ENCODE results near the gene DNAH14. TPM values are rescaled to one million over a fixed set of nuclear protein-coding genes. Genes with fewer than 3 reads are reported as not detected.

DNAH14 gene
- total and polyA plus RNA-seq, 10 of the 15 experiments (the other 5 are each of a cell fraction or from before 2014, with no cell fraction given): 2.0 to 7.9 (median 4.8) TPM

DNA sequence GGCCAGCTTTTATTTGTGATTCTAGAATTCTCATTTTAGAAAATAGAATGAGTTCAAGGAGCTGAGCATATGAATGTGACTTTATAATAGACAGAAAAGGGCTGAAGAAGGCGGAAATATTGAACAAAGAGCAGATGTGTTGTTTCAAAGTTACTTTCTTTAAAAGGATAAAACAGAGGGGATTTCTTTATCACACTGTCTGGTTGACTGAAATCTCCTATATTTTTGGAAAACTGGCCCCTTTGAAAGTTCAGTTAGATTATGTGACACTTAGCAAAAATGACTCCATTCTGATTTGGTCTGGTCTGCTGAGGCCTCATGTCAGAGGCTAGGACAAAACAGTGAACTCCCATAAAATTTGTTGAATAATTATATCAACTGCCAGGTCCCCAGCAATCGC is 46.4 kb upstream of the DNAH14 start:
- H3K27ac ChIP-seq (ENCODE audit: control insufficient read depth, insufficient read depth): no peak overlapping the region
- H3K9ac ChIP-seq (ENCODE audit: control insufficient read depth, insufficient read depth, low read length): no peak overlapping the region
- no peak for ATAC-seq
- WGBS (ENCODE audit: insufficient coverage, insufficient replicate concordance, low lambda C conversion rate, missing lambda C conversion rate): 33% methylated on average over 2 of the region's 2 CpGs
- no peaks in the 10 kb centered on the region for H3K4me1 ChIP-seq (ENCODE audit: control insufficient read depth, insufficient read depth, low read length)
- no peaks in the 10 kb centered on the region for H3K27me3 ChIP-seq (replicated peaks in 1 of 2; ENCODE audit: control insufficient read depth in 2 of 2, insufficient read depth in 2 of 2, low read length in 1 of 2)
- intact Hi-C loops (cut with micrococcal nuclease; ENCODE audit: unreplicated experiment): no loop called here
- FAIRE-seq: no peak
- H3K9me3 ChIP-seq (replicated peaks; ENCODE audit: control insufficient read depth, insufficient read depth, low read length): no peaks in the 10 kb centered on the region; the same call in 2 of the 3 replicates
- no TSS peak for BruUV-seq (replicated peaks)
- no peaks in the 10 kb centered on the region for H3K79me2 ChIP-seq (ENCODE audit: control insufficient read depth, insufficient read depth, low read length)
- CTCF ChIA-PET: interaction anchor here (2.0 to 2.1 kb wide), 2 partner anchors 32 to 40 kb away, joined by 7 to 13 read pairs; no protein-coding TSS in a partner anchor
- RAD21 ChIA-PET (ENCODE audit: unreplicated experiment): interaction anchor here (0.7 to 3.5 kb wide), 2 partner anchors 31 to 39 kb away, joined by 3 to 17 read pairs; no protein-coding TSS in a partner anchor
- H3K36me3 ChIP-seq (ENCODE audit: control insufficient read depth in 2 of 2, insufficient read depth in 2 of 2, low read length in 1 of 2): no peaks in the 10 kb centered on the region
- POLR2A ChIA-PET: no interaction called here
- H2AFZ ChIP-seq (ENCODE audit: control insufficient read depth, low read depth, low read length): no peak overlapping the region
- no peak overlapping the region for H3K4me2 ChIP-seq (ENCODE audit: control insufficient read depth, insufficient read depth)
- SMC1A ChIA-PET (ENCODE audit: uncharacterized antibody, unreplicated experiment): interaction anchor here (1.0 to 6.6 kb wide), 6 partner anchors 12 to 369 kb away, joined by 3 to 46 read pairs (median 6); no protein-coding TSS in a partner anchor
- in situ Hi-C loops (cut with MboI): no loop called here
- no peak for DNase-seq (ENCODE audit: low read depth, low spot score)
- H3K4me3 ChIP-seq: no peak overlapping the region
- H4K20me1 ChIP-seq (ENCODE audit: control insufficient read depth, insufficient read depth): no peaks in the 10 kb centered on the region
- TF ChIP-seq, protein P1, sequence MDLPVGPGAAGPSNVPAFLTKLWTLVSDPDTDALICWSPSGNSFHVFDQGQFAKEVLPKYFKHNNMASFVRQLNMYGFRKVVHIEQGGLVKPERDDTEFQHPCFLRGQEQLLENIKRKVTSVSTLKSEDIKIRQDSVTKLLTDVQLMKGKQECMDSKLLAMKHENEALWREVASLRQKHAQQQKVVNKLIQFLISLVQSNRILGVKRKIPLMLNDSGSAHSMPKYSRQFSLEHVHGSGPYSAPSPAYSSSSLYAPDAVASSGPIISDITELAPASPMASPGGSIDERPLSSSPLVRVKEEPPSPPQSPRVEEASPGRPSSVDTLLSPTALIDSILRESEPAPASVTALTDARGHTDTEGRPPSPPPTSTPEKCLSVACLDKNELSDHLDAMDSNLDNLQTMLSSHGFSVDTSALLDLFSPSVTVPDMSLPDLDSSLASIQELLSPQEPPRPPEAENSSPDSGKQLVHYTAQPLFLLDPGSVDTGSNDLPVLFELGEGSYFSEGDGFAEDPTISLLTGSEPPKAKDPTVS (IDR thresholded peaks at IDR 0.05; ENCODE audit: low read depth, low read length): no peak
- TF ChIP-seq SMAD5 (IDR thresholded peaks at IDR 0.05; ENCODE audit: low read depth) (no peak), HDGF (IDR thresholded peaks at IDR 0.05) (no peak), MXI1 (IDR thresholded peaks at IDR 0.05; ENCODE audit: low read depth, low read length) (no peak), GATAD2B (conservative IDR thresholded peaks at IDR 0.05; ENCODE audit: low read depth) (no peak), ZNF217 (IDR thresholded peaks at IDR 0.05) (no peak), NFXL1 (IDR thresholded peaks at IDR 0.05; ENCODE audit: borderline replicate concordance) (no peak)
- TF ChIP-seq, protein P2, sequence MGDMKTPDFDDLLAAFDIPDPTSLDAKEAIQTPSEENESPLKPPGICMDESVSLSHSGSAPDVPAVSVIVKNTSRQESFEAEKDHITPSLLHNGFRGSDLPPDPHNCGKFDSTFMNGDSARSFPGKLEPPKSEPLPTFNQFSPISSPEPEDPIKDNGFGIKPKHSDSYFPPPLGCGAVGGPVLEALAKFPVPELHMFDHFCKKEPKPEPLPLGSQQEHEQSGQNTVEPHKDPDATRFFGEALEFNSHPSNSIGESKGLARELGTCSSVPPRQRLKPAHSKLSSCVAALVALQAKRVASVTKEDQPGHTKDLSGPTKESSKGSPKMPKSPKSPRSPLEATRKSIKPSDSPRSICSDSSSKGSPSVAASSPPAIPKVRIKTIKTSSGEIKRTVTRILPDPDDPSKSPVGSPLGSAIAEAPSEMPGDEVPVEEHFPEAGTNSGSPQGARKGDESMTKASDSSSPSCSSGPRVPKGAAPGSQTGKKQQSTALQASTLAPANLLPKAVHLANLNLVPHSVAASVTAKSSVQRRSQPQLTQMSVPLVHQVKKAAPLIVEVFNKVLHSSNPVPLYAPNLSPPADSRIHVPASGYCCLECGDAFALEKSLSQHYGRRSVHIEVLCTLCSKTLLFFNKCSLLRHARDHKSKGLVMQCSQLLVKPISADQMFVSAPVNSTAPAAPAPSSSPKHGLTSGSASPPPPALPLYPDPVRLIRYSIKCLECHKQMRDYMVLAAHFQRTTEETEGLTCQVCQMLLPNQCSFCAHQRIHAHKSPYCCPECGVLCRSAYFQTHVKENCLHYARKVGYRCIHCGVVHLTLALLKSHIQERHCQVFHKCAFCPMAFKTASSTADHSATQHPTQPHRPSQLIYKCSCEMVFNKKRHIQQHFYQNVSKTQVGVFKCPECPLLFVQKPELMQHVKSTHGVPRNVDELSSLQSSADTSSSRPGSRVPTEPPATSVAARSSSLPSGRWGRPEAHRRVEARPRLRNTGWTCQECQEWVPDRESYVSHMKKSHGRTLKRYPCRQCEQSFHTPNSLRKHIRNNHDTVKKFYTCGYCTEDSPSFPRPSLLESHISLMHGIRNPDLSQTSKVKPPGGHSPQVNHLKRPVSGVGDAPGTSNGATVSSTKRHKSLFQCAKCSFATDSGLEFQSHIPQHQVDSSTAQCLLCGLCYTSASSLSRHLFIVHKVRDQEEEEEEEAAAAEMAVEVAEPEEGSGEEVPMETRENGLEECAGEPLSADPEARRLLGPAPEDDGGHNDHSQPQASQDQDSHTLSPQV (IDR thresholded peaks at IDR 0.05): no peak
- TF ChIP-seq, protein P3, sequence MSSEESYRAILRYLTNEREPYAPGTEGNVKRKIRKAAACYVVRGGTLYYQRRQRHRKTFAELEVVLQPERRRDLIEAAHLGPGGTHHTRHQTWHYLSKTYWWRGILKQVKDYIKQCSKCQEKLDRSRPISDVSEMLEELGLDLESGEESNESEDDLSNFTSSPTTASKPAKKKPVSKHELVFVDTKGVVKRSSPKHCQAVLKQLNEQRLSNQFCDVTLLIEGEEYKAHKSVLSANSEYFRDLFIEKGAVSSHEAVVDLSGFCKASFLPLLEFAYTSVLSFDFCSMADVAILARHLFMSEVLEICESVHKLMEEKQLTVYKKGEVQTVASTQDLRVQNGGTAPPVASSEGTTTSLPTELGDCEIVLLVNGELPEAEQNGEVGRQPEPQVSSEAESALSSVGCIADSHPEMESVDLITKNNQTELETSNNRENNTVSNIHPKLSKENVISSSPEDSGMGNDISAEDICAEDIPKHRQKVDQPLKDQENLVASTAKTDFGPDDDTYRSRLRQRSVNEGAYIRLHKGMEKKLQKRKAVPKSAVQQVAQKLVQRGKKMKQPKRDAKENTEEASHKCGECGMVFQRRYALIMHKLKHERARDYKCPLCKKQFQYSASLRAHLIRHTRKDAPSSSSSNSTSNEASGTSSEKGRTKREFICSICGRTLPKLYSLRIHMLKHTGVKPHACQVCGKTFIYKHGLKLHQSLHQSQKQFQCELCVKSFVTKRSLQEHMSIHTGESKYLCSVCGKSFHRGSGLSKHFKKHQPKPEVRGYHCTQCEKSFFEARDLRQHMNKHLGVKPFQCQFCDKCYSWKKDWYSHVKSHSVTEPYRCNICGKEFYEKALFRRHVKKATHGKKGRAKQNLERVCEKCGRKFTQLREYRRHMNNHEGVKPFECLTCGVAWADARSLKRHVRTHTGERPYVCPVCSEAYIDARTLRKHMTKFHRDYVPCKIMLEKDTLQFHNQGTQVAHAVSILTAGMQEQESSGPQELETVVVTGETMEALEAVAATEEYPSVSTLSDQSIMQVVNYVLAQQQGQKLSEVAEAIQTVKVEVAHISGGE (CRISPR knock-in tag; IDR thresholded peaks at IDR 0.05): no peak
- TF ChIP-seq, protein P4, sequence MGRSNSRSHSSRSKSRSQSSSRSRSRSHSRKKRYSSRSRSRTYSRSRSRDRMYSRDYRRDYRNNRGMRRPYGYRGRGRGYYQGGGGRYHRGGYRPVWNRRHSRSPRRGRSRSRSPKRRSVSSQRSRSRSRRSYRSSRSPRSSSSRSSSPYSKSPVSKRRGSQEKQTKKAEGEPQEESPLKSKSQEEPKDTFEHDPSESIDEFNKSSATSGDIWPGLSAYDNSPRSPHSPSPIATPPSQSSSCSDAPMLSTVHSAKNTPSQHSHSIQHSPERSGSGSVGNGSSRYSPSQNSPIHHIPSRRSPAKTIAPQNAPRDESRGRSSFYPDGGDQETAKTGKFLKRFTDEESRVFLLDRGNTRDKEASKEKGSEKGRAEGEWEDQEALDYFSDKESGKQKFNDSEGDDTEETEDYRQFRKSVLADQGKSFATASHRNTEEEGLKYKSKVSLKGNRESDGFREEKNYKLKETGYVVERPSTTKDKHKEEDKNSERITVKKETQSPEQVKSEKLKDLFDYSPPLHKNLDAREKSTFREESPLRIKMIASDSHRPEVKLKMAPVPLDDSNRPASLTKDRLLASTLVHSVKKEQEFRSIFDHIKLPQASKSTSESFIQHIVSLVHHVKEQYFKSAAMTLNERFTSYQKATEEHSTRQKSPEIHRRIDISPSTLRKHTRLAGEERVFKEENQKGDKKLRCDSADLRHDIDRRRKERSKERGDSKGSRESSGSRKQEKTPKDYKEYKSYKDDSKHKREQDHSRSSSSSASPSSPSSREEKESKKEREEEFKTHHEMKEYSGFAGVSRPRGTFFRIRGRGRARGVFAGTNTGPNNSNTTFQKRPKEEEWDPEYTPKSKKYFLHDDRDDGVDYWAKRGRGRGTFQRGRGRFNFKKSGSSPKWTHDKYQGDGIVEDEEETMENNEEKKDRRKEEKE (IDR thresholded peaks at IDR 0.05): no peak

Measured in GM12878 (cell line).